ENCODE data around the gene UBXN2A.
"Not testable (repeated sequence)": the region's sequence is repeated elsewhere in the genome, so short reads cannot be mapped to it uniquely, and the experiment has no call there.

Gene UBXN2A

DNA sequence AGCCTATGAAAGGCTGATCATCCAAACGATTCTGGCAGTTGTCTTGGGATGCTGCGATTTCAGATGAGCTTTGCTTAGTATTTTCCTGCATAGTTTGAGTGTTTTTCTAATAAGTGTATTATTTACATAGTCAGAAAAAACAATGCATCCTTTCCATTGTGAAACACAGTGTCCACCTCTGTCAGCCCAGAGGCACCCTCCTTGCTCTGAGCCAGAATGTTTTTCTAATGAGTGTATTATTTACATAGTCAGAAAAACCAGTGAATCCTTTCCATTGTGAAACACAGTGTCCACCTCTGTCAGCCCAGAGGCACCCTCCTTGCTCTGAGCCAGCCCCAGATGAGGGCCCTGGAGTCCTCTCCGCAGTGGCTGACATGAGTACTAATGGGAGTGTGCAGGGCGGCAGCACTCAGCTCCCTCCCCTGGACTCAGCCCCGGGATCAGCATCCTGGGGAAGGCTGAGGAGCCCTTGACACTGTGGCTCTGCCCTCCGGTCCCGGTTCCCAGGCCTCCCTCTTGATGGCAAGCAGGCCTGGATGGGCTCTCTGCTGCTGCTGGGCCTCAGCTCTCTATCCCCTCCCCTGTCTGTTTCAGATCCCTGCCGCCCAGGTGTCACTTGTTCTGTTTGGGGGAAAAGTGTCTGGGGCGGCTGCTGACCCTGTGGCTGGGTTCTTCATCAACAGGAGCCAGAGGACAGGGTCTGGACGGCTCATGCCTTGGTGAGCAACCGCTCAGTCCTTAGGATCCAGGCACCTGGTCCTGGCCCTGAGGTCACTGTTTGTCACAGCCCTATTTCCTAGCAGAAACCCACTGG, 75.5 kb downstream of the UBXN2A start:
- DNase-seq: no peak

DNA sequence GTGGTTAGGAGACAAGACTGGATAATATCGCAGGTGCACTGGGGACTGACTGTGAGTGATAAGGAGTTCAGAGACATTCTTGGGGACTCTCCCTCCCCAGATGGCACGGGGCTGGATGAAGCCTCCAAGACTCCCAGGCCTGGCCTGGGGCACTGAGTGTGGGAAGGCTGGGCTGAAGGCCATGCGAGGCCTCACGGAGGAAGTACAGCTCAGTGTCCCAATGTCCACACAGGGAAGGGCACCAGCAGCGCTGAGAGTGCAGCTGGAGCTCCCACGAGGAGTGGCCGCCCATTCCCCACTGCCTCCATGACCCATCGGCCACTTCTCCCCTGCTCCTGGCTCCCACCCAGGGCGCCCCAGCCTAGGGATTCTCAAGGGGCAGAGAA, 76.1 kb downstream of the UBXN2A start:
- no peak for DNase-seq

DNA sequence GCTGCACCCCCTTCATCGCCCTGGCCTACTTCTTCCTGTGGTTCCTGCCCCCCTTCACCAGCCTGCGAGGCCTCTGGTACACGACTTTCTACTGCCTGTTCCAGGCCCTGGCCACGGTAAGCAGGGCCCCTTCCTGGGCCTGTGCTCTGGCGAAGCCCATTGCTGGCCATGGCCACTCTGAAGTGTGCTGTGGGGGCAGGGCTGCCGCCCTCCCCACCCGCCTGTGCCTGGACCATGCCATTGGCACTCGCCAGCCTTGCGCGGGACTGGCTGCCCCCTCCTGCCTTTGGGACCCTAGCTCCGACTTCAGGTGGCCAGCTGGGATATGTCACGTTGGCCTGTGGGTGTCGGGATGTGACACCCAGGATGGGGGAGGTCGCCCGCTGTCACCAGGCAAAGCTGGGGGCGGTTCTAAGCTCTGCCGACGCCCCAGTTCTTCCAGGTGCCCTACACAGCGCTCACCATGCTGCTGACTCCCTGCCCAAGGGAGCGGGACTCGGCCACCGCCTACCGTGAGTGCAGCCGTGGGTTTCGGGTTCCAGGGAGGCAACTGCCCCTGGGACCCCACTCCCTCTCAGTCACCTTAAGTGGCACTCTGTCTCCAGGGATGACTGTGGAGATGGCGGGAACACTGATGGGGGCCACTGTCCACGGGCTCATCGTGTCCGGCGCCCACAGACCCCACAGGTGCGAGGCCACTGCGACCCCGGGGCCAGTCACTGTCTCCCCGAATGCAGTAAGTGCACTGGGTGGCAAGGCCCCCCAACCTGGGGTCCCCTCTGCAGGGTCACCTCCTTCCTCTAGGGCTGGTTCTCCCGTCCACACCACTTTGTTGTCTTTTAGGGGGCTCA, 76.8 kb downstream of the UBXN2A start:
- DNase-seq: no peak

DNA sequence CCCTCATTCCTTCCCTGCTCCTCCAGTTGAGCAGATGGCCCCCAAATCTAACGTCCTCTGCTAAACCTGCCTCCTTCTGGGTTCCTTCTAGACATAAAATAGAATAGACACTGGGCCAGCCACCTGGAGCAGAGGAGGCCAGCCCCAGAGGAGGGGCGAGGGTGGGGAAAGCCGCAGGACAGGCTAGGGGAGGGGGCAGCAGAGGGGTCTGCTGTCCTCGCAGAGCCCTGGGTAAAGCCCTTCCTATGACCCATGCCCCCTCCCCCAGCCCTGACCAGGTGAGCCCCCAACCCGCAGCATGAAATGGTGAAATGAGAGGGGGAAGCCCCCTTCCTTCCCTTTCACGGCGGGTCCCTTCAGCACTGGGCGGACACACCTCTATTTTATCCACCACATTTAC, 77.4 kb downstream of the UBXN2A start:
- no peak for DNase-seq

DNA sequence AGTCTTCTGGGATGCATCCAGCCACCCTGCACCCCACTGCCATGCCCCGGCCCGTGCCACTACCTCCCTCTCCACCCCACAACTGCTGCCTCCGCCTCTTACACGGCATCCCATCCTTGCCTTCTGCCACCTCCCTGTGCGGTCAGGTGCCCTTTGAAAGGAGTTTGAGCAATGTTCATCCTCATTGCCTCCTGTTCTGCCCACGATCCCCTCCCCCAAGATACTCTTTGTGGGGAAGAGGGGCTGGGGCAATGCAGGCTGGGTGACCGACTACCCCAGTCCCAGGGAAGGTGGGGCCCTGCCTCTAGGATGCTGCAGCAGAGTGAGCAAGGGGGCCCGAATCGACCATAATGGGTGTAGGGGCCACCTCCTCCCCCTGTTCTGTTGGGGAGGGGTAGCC, 78.0 kb downstream of the UBXN2A start:
- no peak for DNase-seq

DNA sequence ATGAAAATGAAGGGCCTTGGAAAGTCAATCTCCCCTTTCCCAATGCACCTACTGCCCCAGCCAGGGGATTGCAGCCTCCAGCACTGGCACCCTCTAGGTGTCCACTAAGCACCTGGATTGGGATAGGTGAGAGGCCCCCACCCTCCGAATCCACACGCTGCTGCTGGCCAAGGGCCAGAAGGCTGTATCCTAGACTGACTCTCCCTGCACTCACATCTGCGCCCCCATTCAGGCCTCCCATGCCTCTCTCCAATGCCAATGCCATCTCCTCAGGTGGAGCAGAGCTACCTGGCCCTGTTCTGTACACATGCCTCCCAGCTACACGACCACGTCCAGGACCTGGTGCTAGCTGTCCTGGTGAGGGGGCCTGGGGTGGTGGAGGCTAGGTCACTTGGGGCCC, 79.5 kb downstream of the UBXN2A start:
- DNase-seq: no peak

DNA sequence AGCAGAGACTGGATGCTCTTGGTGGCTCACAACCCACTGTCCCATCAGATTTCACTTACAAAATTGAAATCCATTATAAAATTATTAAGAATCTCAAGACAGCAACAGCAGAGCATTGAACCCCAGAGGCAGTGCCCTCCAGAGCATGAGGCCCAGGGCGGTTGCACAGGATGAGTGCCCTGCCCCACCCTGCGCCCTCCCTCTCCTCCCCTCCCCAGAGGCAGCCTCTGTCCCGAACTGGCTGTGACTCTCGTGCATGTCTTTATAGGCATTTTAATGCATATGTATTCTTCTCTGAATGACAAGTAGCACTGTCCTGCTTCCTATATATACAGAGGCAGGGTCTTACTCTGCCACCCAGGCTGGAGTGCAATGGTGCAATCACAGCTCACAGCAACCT, 80.0 kb downstream of the UBXN2A start:
- no peak for DNase-seq

DNA sequence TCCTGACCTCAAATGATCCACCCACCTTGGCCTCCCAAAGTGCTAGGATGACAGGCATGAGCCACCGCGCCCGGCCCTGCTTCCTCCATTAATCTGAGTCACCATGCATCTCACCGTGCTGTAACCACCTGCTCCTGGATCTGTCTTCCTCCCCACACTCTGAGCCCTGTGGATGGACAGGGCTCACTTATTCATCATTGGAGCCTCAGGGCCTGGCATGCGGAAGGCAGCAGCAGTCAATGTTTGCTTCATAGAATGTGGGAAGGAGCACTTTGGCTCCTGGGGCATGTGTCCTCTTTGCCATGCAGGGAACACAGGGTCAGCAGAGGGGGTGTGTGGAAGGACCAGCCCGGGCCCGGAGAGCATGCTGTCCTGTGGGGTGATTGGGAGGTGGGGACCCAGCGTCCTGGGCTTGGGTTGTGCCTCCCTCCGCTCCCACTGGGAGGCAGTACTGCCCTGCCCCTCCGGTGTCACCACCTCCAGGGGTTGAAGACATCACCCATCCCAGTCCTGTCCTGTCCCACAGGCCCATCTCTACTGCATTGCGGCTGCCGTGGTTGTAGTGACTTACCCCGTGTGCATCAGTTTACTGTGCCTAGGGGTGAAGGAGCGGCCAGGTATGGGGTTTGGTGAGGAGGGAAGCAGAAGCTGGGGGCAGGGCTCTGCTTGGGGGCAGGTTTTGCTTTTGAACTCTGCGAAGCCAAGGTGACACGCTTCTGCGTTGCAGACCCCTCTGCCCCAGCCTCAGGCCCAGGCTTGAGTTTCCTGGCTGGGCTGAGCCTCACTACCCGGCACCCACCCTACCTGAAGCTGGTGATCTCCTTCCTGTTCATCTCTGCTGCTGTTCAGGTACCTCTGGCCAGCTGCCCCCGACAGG, 81.1 kb downstream of the UBXN2A start:
- DNase-seq: no peak

DNA sequence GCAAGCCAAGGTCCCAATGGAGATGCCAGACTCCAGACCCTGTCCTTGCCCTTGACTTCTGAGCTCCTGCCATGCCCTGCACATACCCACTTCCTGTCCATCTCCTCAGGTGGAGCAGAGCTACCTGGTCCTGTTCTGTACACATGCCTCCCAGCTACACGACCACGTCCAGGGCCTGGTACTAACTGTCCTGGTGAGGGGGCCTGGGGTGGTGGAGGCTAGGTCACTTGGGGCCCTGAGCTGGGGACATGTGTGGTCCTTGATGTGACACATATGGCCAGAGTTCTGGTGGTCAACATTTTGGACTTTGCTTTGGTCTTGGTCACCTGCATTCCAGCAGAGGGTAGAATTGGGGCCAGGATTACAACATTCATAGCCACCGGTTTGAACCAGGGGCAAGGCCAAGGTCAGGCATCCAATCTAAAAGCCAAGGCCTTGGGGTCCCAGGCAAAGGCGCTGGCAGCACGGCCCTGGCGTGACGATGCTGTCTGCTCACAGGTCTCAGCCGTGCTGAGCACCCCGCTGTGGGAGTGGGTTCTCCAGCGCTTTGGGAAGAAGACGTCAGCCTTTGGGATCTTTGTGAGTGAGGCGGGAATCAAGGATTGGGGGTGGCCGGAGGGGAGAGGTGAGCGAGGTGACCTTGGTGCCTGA, 82.2 kb downstream of the UBXN2A start:
- no peak for DNase-seq

DNA sequence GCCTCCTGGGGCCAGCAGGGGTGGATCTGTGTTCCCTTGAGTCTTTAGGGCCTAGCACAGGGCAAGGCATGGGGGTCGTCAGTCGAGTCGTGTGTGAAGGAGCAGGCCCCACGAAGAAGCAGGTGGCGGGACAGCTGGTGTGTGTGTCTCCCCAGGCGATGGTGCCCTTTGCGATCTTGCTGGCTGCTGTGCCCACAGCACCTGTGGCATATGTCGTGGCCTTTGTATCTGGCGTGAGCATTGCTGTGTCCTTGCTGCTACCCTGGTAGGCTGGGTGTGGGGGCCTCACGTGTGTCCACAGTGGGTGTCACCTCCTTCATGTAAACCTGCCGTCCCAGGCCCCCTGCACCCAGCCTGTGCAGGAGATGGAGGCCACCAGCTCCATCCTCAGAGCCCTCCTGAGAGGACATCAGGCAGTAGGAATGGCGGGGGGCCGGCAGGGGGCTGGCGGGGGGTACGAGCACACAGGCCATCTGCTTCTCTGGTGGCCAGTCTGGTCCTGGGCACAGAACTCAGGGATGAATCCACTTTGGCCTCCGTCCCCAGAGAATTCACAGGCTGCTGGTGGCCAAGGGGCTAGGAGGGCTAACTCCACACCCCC, 82.8 kb downstream of the UBXN2A start:
- DNase-seq: no peak

DNA sequence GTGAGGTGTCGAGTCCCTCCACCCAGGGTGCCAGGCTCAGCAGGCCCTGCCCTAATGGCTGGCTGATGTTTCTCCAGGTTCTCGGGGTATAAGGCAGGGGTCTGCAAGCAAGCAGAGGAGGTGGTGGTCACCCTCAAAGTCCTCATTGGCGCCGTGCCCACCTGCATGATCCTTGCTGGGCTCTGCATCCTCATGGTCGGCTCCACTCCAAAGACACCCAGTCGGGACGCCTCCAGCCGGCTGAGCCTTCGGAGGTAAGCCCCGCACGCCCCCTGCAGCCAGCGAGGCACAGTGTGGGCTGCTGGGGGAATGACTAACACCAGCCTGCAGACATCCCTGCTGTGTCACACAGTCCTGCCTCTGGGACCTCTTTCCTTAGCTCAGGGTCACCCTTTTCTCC, 83.8 kb downstream of the UBXN2A start:
- no peak for DNase-seq

DNA sequence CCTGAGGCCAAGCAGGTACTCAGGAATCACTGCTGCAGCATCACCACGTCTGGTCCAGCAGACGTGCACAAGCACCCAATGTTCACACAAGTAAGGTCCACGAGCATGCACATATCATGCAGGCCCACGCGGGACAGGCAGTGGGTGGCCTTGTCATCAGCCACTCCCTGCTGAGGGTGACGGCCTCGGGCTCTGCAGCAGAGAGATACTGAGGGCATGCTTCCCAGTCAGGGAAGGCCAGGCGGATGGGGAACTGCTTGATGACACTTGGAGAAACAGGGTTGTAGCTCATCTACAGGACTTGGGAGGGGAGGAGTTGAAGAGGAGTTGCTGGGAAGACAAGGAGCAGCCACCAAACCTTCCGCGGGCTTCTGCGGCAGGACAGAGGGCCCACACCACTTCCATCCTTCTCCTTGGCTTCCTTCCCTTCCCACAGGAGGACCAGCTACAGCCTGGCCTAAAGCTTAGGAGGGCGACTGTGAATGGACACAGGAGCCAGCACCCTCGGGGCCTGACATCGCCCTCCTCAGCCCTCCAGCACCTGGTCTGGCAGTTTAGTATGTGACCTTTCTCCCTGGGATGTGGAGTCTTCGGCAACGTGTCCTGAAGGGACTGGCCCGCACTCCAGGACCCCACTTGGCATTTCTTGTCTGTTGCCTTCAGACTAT, 84.9 kb downstream of the UBXN2A start:
- no peak for DNase-seq

DNA sequence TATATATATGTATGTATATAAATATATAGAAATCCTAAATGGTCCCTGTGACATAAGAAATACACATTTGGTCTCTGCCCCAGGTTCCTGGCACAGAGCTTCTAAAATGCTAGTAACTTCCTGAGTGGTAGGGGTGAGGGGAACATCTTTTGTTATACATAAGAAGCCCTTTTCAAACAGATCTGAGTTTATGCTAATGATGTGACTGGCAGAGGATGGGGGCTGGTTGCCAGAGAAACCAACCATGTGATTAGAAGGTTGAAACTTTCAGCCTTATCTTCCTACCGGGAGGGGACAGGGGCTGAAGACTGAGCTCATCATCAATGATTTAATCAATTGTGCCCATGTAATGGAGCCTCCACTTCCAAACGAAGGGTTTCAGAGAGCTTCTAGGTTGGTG, 86.0 kb downstream of the UBXN2A start:
- DNase-seq: no peak

DNA sequence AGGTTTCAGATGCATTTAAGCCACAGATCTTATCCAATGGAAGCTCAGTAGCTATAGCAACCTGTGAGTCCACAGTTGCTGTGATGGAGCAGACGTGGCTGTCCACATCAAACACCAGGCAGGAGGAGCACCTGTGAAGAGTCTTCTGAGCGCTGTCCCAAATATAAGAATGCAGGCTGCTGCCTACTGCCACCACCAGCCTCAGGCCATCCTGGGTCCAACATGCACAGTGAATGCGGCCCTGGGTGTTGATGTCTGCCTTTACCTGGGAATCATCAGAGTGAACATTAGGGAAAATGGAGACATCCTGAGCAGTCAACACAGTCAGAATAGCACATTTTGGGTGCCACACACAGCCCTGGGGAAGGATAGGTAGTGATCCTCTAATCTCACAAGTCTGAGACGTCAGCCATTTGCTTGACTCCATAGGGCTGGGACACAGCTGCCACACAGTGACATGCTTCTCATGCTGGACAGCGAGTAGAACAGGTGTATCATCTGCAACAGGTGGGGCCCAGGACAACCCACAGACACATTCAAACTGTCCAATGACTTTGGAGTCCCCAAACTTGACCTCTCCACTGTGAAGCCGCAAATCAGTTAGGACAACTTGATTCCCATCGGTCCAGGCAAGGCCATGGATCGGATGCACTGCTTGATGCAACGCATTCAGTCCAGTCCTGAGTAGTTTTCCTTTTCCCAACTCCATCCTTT, 98.7 kb downstream of the UBXN2A start:
- no peak for DNase-seq

DNA sequence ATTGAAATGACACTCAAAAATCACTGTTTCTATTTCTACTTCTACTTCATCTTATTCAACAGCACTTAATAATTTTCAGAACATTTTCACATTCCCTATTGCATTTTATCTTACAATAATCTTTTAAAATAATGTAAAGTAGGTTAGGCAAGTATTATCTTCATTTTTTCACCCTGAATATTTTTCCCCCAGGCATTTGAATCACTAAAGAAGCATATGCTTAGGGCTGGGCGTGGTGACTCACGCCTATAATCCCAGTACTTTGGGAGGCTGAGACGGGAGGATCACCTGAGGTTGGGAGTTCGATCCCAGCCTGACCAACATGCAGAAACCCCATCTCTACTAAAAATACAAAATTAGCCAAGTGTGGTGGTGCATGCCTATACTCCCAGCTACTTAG, 100.2 kb downstream of the UBXN2A start:
- no peak for DNase-seq

DNA sequence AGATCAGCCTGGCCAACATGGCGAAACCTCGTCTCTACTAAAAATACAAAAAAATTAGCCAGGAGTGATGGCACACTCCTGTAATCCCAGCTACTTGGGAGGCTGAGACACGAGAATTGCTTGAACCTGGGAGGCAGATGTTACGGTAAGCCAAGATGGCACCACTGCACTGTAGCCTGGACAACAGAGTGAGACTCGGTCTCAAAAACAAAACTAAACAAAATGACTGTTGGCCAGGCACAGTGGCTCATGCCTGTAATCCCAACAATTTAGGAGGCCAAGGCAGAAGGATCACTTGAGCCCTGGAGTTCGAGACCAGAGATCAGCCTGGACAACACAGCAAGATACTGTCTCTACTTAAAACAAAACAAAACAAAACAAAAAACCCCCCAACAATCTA, 102.9 kb downstream of the UBXN2A start:
- DNase-seq: not testable (repeated sequence)

DNA sequence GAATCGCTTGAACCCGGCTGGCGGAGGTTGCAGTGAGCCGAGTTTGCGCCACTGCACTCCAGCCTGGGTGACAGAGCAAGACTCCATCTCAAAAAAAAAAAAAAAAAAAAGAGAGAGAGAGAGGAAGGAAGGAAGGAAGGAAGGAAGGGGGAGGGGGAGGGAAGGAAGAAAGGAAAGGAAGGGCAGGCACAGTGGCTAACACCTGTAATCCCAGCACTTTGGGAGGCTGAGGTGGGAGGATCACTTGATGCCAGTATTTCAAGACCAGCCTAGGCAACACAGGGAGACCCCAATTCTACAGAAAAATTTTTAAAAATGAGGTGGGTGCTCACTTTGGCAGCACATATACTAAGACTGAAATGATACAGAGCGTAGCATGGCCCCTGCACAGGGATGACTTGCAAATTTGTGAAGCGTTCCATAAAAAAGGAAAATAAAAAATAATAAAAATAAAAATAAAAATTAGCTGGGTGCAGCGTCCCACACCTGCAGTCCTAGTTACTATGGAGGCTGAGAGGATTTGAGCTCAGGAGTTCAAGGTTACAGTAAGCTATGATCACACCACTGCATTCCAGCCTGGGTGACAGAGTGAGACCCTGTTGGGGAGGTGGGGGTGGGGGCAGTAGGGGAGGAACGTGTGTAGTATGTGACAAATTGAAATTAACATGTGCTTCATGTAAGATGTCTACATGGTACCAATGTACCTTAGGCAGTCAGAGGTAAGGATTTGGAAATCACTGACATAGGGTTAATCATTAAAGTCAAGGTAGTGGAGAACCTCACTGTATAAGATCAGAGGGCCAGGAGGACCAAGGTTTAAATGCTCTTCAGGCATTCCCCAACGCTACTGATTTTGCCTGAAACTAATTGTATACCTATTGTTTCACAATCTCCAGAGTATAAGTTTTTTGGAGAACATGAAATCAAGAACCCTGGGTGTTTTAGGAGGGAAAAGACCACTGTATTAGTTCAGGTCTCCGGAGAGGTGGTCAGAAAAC, 105.5 kb downstream of the UBXN2A start:
- DNase-seq: no peak

DNA sequence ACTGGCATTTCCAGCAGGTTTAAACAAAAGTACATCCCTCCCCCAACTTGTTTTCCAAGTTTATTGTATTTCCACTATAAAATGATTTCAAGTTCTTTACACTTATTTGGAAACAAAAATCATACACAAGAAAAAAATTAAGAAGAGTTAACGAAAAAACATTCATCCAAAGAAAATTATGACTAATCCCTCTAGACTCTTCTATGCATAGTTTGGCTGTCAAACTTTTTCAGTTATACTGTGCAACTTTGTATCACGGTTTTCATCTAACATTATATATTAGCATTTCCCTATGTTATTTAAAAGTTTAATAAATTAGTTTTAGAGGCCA, 106.3 kb downstream of the UBXN2A start:
- no peak for DNase-seq

DNA sequence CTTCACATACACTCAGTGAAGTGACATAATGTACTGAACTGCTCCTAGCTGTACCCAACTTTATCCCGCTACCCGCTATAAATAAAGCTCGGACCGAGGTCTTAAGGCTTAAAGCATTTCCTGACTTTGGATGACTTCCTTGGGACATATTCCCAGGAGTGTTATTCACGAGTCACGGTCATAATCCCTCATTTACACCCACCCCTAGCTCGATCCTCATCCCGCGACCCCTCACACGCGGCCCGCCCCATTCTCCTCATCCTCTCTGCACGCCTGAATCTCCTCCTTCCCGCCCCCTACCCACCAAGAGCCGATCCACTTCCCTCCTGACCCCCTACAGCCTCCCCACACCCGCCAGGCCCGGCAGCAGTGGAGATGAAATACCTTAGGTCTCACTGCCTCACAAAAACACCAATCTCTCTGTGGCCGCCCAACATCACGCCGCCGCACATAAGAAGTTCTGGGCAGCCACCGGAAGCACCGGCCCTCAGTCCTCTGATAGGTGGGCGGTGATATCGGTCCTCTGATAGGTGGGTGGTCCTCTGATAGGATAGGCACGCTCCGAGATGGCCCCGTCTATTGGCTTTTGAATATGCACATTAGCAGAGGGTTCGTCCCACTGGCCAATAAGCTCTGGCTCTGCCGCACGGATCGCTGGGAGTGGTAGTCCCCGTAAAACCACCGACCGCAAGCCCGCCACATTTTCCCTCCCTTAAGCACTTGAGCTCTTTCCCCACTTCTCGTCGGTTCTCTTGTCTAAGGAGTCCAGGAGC, 106.9 kb downstream of the UBXN2A start, which contains the start of gene WDCP:
Gene WDCP, minus strand, starts transcription at position 462 of the 773 bp plus-strand sequence. CDS start 7,897 bp downstream, outside the sequence.
- DNase-seq: peak; percentile 97

Data from RPMI8226 (cell line).